ENCODE results near the gene GALR1.
"Not testable (repeated sequence)": the region's sequence is repeated elsewhere in the genome, so short reads cannot be mapped to it uniquely, and the experiment has no call there.

Gene GALR1

DNA sequence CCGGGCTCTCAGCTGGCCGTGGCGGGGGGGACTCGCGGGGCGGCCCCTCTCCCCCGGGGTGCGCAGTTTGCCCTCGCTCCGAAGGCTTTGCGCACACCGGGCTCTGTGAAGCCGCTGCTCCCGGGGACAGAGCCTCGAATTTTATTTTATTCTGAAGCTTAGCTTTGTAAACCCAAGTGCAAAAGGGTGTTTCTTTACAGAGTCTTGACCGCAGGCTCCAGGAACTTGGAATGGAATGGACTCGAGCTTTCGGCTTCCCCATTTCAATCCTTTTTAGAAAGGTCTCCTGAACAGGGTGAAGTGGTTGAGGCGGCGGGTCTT, 2.0 kb downstream of the GALR1 start:
- DNase-seq: no peak

GRCh38 chr18:77254711-77255405, 5.2 kb downstream of the GALR1 start:
- DNase-seq: no peak

GRCh38 chr18:77255426-77256105, 5.9 kb downstream of the GALR1 start:
- no peak for DNase-seq

DNA sequence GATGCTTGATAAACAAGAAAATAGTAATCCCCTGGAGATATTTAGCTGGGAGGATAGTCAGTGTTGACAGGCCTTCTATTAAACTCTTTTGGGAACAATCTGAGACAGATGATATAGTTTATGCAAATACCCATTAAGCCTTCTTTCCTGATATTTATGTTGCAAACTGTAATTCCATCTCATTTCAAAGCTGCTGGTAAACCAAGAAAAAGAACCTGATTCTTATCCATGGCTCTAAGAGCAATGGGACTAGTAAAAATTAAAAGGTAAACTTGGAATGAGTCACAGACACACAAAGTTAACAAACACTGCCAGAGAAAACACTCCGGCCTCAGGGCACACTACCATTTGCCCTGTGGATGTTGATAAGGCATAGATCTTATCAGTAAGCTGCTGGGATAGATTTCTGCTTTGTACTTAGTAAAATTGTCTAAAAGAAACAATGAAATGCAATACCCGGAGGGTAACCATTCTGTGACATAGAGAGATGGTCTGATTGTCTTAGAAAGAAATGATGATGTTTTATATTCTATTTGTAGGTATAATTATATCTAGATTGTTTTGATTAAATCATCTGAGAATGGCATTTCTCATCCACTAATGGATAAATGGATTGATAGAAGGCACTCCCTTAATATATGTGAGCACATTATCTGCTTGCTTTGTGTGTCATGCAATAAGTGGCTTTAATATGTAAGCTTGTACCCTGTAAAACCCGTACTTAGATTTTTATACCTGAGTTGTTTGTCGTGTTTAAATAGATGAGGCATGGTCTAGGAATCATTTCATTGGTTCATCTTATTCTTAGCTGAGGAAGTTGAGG, 13.2 kb downstream of the GALR1 start:
- no peak for DNase-seq

DNA sequence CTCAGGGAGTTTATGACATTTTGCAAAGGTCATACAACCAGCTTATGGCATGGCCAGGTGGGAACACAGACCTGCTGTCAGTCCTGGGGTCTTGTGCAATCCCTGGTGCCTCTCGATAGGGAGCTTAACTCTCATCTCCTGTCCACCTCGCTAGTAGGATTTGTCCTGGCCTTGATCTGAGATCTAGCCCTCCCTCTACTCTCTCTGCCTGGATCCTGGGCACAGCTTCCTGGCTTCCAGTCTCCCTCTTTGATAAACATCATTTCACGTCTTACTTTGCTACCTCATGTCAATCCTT, 13.8 kb downstream of the GALR1 start:
- no peak for DNase-seq

DNA sequence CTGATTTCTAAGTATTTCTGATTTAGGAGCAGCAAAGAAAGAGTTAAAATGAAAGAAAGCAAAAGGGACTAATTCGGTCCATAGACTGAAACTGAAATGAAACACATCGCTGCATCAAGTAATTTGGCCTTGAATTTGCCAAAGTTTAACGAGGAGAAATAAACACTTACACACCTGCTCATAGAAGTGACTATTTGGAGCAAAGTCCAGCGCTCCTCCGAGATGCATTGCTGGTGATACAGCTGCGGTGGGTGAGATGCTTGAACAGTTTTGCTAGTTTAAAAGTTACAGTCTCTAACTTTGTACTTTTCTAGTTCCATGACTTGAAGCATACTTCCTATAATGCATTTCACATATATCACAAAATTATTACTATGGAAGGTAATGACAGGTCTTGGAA, 18.3 kb downstream of the GALR1 start:
- no peak for DNase-seq

DNA sequence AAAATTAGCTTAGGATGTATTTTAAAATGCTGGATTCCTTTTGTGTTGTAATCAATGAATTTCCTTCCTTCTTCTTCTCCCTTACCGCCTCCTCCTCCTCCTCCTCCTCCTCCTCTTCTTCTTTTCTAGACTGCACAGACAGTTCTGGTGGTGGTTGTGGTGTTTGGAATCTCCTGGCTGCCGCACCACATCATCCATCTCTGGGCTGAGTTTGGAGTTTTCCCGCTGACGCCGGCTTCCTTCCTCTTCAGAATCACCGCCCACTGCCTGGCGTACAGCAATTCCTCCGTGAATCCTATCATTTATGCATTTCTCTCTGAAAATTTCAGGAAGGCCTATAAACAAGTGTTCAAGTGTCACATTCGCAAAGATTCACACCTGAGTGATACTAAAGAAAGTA, 18.8 kb downstream of the GALR1 start:
- no peak for DNase-seq

DNA sequence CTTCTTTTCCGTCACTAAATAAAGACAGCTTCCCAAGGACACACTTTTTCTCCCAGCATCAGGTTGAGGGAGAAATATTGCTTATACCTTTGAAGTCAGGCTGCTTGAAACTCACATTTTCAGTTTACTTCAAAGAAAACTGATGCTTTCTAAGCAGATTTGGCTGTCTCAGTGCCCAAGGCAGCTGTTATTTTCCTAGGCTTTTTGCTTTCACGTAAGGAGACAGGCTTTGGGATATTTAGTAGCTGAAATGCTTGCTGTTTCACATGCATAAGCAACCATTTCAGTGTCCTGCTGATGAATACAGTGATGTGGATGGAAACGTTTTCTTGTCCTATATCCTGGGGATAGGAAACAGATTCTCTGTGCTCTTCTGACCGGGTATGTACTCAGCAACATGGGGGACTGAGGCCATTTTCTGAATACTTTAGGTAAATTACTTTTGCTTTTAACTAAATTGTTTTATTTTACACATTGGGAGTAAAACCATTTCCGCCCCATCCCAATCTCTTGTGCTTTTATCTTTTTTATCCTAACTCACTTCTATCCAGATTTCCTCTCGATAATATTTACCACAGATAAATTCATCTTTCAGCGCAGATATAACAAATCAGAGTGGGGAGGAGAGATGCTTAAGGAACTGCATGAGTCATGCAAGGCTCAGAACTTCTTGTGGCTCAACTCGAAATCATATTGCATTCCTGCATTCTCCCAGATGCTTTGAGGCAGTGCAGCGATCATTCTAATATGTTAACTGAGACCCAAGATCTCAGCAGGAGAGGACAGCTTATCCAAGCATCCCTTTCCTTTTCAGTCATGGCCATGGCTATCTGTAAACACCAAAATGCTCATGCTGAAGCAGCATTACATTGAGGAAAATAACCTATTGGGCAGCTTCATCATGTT, 22.2 kb downstream of the GALR1 start:
- DNase-seq: no peak

GRCh38 chr18:77290841-77291240, 41.2 kb downstream of the GALR1 start:
- not testable (repeated sequence) for DNase-seq

DNA sequence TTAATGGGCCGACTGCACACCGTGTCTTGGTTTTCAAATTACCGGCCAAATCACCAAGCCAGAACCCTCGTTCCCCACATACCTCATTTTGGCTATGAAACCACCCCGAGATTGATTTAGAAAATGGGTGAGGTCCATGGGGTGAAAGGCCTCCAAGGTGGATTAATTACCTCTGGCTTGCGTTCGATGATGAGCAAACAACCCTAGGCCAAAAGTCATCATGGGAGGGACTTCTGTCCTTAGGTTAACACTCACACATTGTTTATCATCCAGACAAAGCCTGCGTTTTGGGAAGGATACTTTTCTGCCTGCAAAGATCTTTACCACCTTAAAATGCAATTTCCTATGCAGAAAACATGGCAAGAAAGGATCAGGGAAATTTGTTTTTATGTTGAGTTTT, 48.5 kb downstream of the GALR1 start:
- DNase-seq: no peak

- no peak for DNase-seq
Measured at GRCh38 chr18:77299706-77300105, 50.1 kb downstream of the GALR1 start.

DNA sequence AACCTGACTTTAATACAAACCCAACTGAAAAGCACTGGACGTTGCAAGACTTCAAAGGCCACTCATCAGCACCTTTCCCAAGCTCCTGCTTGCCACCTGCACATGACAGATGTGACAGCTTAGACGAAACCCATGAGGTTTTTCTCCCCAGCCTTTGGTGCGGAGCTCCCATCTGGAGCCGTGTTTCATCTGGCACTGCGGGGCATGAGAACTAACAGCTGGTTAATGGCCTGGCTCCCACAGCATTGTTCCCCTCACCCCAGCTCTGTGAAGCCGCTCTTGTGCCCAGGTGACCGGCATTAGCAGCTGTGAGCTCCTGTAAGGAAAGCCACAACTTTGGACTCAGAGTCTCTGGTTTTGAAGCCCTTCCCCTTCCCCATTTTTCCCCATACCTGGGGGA, 50.9 kb downstream of the GALR1 start:
- DNase-seq: no peak

GRCh38 chr18:77304268-77304667, 54.6 kb downstream of the GALR1 start:
- DNase-seq: no peak

DNA sequence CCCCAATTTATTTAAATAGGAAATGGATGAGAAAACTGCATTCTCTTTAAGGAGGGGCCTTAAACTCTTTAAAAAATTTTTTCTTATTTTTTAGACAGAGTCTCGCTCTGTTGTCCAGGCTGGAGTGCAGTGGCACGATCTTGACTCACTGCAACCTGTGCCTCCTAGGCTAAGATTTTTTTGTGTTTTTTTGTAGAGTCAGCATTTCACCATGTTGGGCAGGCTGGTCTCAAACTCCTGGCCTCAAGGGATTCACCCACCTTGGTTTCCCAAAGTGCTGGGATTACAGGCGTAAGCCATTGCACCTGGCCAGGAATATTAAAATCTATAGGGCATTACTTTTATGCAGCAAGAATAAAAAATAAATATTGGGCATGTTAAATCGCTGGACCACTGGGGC, 56.0 kb downstream of the GALR1 start:
- no peak for DNase-seq

GRCh38 chr18:77308216-77308615, 58.6 kb downstream of the GALR1 start:
- no peak for DNase-seq

GRCh38 chr18:77314511-77314910, 64.9 kb downstream of the GALR1 start:
- no peak for DNase-seq

- no peak for DNase-seq
Measured at GRCh38 chr18:77314952-77315351, 65.3 kb downstream of the GALR1 start.

- DNase-seq: no peak
Measured at GRCh38 chr18:77316008-77316407, 66.4 kb downstream of the GALR1 start.

DNA sequence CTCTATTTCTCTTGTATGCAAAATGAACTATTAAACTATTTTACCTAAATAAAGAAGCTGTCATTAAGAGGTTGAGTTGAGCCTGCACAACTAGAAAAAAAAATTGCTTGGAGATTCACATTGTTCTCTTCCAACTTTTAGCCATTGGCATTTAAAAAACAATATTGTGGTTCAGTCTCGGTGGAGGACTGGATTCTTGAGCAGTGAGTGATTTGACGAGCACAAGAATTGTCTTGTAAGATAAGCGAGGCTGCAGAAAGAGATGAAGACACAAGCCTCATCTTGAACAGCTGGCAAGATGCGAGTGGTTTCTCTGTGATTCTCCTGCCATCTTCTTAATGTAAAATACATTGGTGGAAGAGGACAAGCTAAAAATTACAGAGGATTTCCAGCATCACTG, 67.0 kb downstream of the GALR1 start:
- DNase-seq: no peak

- DNase-seq: no peak
Measured at GRCh38 chr18:77320971-77321559, 71.4 kb downstream of the GALR1 start.

DNA sequence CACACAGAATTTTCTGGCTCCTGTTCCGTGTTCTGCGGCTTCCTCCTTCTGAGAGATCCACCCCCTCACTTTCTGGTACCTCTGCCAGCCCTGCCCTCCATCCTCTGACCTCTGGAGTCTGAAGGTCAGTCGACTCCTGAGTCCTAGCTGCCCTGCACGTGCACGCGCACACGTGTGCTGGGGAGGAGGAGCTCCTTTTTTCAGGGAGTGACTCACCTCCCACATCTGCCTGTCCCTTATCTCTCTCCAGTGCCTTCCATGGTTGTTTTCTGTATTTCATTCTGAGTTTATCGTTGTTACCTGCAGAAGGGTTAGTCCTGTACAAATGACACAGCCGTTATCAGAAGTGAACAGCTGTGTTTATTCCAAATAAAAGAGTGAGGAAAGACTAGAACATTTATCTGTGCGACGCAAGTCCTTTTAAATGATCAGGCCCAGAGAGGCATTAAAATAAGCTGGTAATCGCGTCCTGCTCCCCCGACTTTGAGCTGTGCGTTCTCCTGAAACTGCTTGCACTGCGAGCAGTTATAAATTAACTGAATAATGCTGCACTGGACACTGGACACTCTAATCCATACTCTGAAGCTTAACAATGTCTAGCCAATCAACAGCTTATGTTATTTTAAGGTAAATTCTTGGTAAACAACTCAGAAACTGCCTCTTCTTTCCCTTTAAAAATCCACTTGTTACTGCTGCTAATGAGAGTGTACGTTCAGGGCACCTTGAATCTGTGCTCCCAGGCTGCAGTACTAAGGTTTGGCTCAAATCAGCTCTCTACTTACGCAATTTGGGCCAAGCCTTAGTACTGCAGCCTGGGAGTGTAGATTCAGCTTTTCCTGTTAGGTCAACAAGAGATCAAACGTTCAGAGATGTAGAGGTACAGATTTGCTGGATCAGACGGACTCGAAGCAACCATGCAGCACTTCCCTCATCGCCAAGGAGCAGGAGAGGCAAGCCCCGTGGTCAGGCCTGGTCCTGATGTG, 72.5 kb downstream of the GALR1 start:
- no peak for DNase-seq

Data from activated CD8-positive, alpha-beta memory T cell treated with anti-CD3 and anti-CD28 coated beads for 24 hours (primary cell).